ENCODE measurements around the gene ZNF205.

DNA sequence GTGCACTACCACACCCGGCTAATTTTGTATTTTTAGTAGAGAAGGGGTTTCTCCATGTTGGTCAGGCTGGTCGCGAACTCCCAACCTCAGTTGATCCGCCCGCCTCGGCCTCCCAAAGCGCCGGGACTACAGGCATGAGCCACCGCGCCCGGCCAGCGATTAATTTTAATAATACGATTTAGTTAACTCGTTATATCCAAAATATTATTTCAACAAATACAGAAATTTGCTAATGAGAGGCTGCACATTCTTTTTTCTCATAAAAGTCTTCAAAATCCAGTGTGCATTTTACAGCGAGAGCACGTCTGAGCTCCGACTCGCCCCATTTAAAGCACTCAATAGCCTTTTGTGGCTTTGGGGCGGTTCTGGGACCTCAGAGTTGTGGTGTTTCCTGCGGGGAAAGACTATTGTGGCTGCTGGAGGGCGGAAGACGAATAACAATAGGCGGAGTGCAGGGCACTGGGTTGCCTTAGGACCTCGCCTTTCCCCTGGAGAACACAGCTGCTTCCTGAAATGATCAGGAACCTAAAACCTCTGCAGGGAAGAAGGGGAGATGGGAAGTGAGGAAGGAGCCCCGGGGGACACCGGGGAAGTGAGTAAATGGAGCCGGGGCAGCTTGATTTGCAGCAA lies 10.4 kb upstream of the ZNF205 start:
- no peak for TF ChIP-seq CTCF (IDR thresholded peaks at IDR 0.05)
- TF ChIP-seq ZFX (IDR thresholded peaks at IDR 0.05; ENCODE audit: borderline replicate concordance) = no peak

Data from 22Rv1 (cell line).